Fibroblast of skin of abdomen (primary cell): ENCODE measurements around the gene GTF2H4.

ENCODE experiments used
- DNase-seq: peaks from one replicate; pipeline ENCODE4 v3.0.0-alpha.2; 2013

GTF2H4 gene

DNA sequence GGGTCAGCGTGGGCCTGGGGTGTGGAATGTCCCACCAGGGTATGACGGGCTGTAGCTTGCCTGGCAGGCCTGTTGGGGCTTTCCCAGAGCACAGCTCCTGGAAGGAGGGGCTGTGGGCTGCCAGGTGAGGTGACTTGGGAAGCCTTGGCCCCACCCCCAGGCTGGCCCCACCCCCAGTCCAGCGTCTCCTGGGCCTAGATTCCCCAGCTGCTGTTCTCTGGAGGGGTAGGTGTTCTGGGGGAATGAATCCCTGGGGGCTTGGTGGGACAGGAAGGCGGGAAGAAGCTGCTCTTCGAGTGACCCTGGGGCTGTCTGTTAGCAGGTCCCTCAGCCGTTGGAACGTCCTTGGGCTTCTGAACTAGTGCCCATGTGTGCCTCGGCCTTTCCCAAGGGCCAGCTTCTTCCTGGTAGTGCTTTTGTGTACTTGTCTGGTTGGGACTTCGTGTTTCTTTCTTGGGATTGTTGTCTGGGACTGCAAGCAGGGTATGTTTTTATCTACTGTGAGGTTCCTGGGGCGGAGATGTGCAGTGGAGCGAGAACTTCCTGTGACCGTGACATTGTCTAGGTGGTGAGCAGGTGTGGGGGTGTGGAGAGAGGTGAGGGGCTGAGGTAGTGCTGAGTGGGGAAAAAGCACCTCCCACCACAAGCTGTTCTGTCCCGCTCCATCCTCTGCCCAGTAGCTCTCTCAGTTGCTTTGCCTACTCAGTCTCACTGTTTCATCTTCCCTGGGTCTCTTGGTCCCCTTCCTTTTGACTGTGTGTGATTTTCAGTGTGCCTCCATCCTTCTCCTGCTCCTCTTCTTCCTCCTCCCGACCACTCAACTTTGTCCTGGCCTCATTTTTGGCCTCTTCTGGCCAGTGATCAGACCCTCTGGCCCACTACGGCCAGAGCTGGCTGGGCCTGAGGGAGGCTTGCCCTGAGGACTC, 25.0 kb upstream of the GTF2H4 start:
- no peak for DNase-seq

DNA sequence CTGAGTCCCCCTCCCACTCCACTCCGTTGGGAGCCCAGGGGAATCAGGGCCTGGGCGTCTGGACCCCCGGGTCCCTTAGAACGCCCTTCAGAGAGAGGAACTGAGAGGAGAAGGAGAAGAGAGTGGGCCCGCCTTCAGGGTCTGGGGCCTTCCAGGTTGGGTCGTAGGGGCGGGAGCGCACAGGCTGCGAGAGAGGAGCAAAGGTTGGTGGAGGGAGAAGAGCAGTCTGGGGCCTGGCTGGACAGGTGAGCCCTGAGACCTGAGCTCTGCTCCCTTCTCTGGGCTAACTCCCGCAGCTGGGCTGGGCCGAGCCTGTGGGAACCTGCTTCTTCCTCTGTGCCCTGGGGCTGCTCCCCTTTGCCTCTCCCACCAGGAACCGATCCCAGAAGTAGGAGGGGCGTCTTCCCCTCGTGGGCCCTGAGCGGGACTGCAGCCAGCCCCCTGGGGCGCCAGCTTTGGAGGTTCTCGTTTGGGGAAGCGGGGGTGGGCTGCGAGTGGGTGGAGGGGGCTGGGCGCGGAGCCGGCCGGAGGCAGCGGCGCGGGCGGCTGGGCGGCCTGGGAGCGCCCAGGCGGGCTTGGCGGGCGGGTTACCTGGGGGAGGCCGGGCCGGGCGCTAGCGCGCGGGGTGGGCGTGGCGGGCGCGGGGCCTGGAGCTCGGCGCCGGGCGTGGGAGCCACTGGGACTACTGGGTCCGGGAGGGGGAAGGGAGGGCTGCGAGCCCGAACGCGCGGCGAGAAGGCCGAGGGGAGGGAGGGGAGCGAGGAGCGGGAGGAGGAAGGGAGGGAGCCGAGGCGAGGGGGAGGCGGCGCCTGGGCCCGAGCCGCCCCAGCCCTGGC, 24.1 kb upstream of the GTF2H4 start, which contains the start of gene DDR1:
Gene DDR1 (plus strand): TSS at position 835 of the 836 bp plus-strand sequence. CDS start 4,211 bp downstream, outside the sequence.
- peak; percentile 70 for DNase-seq

DNA sequence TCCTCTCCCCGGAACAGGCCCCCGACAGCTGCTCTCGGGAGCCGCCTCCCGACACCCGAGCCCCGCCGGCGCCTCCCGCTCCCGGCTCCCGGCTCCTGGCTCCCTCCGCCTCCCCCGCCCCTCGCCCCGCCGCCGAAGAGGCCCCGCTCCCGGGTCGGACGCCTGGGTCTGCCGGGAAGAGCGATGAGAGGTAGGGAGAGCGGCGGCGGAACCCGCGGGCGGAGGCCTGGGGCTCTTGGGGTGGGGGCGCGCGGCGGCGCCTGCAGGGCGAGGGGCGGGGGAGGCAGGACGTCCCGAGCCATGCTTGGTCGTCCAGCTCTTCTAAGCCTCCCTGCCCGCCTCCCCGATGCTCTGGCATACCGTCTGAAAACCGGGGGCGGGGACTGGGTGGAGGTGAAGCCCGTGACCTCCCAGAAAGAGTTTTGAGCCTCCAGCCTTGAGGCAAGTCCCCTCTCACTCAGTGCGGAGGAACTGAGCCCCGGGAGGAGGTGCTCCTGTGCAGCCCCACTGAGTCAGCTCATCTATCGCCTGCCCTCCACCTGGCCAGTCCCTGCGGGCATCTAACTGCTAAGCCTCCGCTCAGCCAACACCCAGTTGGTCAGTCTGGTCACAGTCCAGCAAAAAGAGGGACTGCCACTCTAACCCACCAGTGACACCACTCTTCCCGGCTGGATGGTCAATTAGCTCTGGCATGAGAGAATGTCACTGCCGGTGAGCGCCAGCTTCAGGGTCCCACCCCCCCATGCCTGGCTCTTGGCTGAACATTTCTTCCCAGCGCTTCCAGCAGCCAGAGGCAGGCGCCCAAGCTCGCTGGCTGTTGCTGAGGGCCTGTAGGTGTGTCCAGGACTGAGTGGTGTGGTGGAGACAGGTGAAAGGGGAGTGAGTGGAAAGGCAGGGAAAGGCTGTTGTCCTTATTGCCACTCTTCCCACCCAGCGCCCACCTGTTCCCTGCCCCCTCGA, 23.2 kb upstream of the GTF2H4 start:
- peak; percentile 35 for DNase-seq

DNA sequence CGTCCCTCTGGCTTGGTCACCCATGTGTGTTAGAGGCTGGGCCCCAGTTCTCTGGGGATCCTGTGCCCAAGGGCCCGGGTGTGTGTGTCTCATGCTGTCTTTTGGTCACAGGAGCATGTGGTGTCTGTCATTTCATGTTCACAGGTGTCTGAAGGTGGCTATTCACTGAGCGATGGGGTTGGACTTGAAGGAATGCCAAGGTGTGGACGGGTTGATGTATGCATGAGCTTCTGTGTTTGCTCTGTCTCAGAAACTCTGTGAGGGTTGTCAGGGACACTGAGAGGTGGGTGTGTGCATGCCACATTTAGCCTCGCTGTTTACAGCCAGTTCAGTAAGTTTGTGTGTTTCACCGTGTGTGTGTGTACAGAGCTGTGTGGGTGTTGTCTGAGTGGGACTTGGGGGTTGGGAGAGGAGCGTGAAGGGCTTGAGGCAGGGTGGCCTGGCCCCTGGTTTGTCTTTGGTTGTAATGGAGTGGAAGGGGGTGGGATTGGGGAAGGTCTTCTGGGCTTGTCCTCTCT, 22.5 kb upstream of the GTF2H4 start:
- no peak for DNase-seq

DNA sequence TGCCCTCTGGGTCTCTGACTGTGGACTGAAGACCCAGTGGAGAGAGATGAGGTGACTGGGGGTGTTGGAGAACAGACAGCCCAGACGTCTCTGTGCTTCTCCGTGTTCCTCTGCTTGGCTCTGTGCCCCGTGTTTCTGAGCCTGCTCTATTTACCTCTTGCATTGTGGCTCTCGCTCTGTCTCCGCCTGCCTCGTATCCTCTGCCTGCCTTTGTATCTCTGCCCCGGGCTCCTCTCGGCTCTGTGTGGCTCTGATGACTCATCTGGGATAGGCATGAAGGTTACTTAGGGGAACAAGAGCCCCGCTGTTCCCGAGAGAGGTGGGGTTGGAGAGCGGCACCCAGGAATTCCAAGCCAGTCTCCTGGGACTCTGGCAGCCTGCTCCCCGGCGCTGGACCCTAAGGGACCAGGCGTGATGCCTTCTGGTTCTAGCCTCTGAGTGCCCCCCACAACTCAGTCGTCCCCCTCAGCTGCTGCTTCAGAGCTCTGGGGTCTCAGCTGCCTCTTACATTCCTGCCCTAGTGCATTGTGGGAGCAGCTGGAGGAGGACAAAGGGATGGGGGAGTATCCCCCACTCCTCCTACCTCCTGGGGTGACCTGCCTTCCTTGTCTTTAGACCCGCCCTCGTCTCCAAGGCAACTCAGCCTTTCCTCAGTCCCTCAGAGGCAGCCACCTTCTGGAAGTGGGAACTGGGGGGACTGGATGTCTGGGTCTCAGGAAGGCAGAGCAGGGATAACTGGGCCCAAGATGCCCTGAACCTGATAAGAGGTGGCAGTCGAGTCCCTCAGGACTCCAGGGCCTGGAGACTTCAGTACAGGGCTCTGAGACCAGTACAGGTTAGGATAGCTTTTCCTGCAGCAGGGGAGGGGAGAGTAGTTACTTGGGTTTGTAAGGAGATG, 21.8 kb upstream of the GTF2H4 start:
- DNase-seq: peak; percentile 79

DNA sequence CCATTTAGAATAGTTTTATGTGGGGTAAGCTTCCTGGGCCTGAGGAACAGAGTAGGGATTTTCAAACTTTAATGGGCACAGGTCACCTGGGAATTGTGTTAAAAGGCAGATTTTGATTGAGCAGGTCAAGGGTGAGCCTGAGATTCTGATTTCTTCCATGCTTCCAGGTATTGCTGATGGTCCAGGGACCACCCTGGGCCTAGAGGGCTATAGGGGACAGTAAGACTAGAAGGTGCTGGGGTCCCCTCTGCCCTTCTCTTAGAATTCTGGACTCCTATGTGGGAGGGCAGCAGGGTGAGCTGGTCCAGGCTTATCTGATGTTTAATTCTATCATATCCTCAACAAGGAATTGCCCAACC, 21.1 kb upstream of the GTF2H4 start:
- DNase-seq: no peak

DNA sequence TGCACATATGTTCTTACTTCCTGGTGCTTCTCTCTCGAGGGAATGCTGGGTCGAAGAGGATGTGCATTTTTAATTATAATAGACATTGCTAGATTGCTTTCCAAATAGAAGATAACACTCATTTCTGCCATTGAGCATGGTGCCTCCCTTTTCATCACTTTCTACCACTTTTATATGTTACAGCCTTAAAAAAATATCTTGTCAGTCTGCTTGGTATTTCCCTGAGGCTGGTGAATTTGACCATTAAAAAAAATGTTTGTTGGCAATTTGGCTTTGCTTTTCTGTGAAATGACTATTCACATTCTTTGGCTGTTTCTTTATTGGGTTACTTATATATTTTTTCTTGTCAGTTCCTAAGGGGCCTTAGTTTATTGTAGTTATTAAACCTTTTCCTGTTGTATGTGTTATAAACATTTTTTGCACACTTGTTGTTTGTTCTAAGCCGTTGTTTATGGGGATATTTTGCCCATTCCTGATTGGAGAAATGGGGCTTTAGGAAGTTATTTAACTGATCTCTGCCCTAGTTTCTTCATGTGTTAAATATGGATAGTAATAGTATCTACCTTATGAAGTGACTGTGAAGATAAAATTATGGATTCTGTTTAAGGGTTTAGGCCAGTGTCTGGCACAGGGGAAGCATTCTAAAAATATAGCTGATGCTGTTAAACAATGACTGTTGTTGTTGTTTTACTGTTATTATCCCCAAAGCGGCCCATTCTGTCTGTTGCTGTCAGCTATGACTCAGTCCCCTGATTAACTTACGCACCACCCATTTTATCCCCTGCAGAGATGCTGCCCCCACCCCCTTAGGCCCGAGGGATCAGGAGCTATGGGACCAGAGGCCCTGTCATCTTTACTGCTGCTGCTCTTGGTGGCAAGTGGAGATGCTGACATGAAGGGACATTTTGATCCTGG, 19.8 kb upstream of the GTF2H4 start:
- peak; percentile 45 for DNase-seq

DNA sequence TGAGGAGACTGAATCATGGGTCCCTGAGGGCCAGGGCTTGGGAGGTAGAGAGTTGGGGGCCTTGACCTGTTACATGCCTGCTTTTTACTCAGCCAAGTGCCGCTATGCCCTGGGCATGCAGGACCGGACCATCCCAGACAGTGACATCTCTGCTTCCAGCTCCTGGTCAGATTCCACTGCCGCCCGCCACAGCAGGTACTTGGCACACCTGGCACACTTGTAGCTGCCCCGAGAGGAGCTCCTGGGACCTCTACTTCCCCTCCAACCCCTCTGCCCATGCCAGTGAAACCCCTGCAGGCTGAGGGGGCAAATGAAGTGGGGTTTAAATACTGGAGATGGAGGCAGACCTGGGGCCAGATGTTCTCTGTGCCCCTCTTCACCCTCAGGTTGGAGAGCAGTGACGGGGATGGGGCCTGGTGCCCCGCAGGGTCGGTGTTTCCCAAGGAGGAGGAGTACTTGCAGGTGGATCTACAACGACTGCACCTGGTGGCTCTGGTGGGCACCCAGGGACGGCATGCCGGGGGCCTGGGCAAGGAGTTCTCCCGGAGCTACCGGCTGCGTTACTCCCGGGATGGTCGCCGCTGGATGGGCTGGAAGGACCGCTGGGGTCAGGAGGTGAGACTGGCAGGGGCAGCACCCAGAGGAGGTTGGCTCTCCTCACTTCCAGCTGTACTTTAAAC, 19.1 kb upstream of the GTF2H4 start:
- no peak for DNase-seq

DNA sequence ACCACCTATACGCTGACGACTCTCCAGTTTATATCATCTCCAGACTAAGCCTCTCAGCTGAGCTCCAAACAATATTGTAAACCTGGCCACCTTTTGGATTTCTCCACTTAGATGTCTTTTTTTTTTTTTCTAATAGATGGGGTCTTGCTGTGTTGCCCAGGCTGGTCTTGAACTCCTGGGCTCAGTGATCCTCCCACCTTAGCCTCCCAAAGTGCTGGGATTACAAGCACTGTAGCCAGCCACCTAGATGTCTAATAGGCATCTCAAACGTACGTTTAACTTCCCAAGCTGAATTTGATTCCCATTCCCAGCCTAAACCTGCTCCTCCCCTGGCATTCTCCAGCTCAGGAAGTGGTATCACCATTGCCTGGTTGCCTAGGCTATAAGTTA, 18.5 kb upstream of the GTF2H4 start:
- DNase-seq: no peak

DNA sequence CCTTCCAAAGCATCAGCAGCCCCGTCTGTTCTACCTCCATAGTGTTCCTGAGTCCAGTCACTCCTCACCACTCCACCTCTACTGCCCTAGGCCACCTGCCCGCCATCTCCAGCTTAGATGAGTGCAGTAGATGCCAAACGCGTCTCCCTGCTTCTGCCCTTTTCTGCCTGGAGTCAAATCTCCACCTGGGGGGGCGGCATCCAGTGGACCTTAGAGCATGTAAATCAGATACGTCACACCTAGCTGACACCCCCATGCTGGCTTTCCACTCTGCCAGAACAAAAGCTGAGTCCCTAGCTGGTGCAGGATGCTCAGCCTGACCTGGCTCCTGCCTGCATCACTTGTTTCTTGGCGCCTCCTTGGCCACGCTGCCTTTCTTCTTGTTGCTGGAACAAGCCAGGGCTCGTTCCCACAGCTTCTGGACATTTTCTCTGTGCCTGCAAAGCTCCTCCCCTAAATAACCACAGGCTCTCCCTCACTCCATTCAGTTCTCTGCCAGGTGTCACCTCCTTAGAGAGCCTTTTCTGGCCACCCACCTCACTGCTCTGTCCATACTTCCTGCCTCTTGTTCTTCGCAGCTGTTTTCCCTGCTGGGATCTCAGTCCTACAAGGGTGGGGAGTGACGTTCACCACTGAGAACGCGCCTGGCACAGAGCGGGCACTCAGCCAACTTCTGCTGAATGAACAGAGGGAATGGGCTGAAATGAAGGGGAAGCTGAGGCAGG, 17.9 kb upstream of the GTF2H4 start:
- DNase-seq: no peak

DNA sequence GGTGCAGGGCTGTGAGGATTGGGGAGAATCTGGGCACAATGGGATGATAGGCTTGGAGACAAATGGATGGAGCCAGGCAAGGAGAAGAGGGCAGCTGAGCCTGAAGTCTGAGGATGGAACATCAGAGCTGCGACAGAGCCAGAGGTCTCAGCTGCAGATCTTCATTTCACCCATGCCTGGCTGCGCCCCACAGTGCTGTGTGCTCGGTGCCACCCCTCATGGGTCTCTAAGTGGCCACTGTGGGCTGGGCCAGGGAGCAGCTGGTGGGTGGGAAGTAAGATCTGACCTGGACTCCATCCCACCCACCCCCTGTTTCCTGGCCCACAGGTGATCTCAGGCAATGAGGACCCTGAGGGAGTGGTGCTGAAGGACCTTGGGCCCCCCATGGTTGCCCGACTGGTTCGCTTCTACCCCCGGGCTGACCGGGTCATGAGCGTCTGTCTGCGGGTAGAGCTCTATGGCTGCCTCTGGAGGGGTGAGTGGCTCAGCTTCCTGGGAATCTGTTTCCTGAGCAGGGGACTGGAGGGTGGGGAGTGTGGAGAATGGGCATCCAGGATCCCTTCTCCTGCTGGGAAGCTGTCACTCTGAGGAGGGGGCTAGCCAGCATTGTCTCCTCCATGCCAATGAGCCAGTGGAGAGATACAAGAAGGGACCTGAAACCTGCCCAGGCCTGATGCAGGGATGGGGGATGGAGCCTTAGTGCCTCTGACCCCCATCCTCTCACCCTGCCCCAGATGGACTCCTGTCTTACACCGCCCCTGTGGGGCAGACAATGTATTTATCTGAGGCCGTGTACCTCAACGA, 17.2 kb upstream of the GTF2H4 start:
- no peak for DNase-seq

DNA sequence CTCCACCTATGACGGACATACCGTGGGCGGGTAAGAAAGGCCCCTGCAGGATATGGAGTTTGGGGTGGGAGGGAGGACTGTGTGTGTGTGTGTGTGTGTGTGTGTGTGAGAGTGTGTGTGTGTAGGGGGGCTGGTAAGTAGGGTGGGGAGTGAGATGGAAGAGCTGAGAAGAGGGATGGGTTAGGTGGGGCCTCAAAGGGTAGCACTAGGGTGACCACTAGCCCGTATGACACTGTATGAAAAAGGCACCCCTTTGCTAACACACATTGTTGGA, 16.6 kb upstream of the GTF2H4 start:
- DNase-seq: no peak

DNA sequence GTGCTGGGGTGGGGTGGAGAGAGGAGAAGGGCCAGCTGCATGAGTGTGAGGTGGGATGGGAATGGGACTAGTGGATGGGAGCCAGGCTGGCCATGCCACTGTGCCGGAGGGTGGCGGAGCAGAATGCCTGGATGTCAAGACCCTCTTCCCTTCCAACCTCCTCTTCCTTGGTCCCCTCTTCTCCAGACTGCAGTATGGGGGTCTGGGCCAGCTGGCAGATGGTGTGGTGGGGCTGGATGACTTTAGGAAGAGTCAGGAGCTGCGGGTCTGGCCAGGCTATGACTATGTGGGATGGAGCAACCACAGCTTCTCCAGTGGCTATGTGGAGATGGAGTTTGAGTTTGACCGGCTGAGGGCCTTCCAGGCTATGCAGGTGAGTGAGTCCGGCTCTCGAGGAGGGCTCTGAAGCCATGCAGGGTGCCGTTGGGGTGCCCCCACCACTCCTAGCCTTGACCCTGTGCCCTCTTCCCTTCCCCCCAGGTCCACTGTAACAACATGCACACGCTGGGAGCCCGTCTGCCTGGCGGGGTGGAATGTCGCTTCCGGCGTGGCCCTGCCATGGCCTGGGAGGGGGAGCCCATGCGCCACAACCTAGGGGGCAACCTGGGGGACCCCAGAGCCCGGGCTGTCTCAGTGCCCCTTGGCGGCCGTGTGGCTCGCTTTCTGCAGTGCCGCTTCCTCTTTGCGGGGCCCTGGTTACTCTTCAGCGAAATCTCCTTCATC, 16.0 kb upstream of the GTF2H4 start:
- DNase-seq: no peak

DNA sequence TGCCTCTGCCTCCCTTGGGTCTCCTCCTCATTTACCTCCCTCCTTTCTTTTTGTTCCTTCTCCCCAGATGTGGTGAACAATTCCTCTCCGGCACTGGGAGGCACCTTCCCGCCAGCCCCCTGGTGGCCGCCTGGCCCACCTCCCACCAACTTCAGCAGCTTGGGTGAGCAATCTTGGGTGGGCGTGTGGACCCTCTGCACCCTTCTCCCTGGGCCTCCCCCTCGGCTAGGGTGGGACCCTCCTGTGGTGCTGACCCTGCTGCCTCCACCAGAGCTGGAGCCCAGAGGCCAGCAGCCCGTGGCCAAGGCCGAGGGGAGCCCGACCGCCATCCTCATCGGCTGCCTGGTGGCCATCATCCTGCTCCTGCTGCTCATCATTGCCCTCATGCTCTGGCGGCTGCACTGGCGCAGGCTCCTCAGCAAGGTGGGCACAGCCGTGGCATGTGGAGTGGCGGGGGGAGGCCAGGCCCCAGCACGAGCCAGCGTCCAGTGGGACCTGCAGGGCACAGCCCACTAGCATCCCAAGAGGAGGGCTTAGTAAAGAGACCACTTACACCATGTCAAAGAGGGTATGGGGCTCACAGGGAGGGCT, 14.9 kb upstream of the GTF2H4 start:
- no peak for DNase-seq

DNA sequence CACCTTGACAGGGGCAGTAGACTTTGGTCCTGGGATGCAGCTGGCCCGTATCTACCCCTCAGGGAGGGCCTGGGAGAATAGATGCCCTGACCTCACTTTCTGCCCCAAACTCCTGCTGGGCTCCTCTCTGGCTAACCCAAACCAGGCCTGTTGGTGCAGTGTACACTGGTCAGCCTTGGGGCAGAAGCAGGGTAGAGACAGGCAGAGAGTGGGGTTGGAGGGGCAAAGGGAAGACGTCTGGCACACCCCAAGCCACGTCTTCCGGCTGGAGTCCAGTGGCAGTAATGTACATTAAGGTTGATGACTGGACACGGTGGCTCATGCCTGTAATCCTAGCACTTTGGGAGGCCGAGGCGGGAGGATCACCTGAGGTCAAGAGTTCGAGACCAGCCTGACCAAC, 14.3 kb upstream of the GTF2H4 start:
- no peak for DNase-seq

DNA sequence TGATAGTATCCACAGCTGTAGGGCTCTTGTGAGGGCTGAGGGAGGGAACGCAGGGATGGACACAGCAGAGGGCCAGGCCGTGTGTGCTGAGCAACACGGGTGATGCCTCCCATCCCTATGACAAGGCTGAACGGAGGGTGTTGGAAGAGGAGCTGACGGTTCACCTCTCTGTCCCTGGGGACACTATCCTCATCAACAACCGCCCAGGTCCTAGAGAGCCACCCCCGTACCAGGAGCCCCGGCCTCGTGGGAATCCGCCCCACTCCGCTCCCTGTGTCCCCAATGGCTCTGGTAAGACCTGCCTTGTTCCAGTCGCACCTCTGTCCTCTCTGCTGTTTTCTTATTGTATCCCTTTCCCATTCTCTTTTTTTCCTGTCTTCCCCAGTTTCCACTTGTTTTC, 13.6 kb upstream of the GTF2H4 start:
- DNase-seq: no peak

DNA sequence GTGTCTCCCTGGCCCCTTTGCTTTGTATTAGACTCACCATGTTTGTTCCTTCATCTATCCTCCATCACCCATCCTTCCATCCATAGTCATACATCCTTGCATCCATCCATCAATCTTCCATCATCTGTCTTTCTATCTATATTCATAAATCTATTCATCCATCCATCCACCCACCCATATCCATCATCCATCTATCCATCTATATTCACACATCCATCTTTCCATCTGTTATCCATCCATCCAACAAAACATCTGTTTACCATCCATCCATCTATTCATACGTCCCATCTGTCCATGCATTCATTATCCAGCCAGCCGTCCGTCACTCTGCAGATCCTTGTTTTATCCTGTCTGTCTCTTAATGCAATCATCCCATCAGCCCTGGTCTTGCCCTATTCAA, 13.1 kb upstream of the GTF2H4 start:
- no peak for DNase-seq
